SJCRH30 (cell line): ENCODE results near the gene FUT7. TPM values are rescaled to one million over a fixed set of nuclear protein-coding genes. Genes with fewer than 3 reads are reported as not detected.
A peak's percentile ranks its signal among the peaks of the same experiment; 100 is the strongest.

Source experiments
- DNase-seq, 2 experiments: peaks; one replicate each; pipeline ENCODE4 v3.0.0-alpha.2; 2015 to 2020
- H3K27ac ChIP-seq: fragments of 250-450 bp; sonication (Bioruptor Pico); 2 replicates; pipeline ENCODE4 v1.5.1; 2020; ENCODE audit warnings: mild to moderate bottlenecking, moderate library complexity
- H3K27me3 ChIP-seq: fragments of 250-450 bp; sonication (Bioruptor Pico); 2 replicates; pipeline ENCODE4 v1.5.1; 2020; ENCODE audit warnings: mild to moderate bottlenecking, moderate library complexity
- H3K36me3 ChIP-seq: fragments of 250-450 bp; sonication (Bioruptor Pico); 2 replicates; pipeline ENCODE4 v1.5.1; 2020; ENCODE audit warnings: mild to moderate bottlenecking, moderate library complexity
- H3K4me1 ChIP-seq: fragments of 250-450 bp; sonication (Bioruptor Pico); 2 replicates; pipeline ENCODE4 v1.5.1; 2020; ENCODE audit warnings: mild to moderate bottlenecking, moderate library complexity
- H3K4me3 ChIP-seq: fragments of 250-450 bp; sonication (Bioruptor Pico); 2 replicates; pipeline ENCODE4 v1.5.1; 2020; ENCODE audit warnings: mild to moderate bottlenecking, moderate library complexity
- H3K9me3 ChIP-seq: fragments of 250-450 bp; sonication (Bioruptor Pico); replicated peaks from 2 replicates; pipeline ENCODE4 v1.5.1; 2020; ENCODE audit warnings: mild to moderate bottlenecking, moderate library complexity
- total RNA-seq: library from RNA; depleted of rRNA; stranded (reverse); fragments of >200 nt; shearing (Covaris generic); gene quantifications from 2 replicates; pipeline ENCODE4 v1.2.3, GENCODE V29; 2014

Gene FUT7
- total RNA-seq, 1 experiment from 2014 or later: not detected

DNA sequence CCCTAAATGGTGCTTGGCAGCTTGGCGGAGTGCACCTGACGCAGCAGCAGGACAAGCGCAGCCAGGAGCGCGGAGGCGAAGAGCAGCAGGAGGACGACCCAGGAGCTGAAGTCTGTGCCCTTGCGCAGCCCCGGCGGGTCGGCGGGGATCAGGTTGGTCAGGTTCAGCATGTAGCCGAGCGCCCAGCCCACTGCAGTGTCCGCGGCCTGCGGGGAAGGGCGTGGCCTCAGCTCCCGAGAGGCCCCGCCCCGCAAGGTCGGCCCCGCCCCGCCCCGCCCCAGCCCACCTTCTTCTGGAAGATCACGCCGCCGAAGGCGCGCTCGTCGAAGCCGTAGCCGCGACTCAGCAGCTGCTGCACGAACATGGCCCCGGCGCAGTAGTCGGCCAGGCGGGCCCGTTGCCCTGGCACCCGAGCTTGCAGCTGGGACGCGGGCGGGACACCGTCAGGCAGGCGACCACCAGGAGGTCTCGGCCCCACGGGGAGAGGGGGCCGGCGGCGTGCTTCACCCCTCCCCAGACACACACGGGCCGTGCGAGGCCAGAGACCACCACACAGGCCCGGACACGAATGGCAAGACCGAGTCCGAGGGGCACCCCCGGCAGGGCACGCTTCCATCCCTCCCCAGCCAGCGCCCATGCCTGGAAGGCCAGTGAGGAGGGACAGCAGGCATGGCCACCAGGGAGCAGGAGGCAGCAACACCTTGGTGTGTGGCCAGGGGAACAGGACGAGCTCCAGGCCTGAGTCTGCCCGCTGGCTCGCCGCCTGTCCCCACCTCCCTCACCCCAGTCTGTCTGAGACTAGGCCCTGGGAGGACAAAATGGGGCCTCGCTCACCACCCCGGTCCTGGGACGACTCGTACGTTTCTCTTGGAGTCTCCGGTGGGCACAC, 17.0 kb upstream of the FUT7 start:
- Histone ChIP-seq H3K4me1 (peaks cover 10% of the 10 kb centered on the region; the same call in 1 of the 2 replicates), H3K27me3 (peaks cover 21% of the 10 kb centered on the region), H3K9me3 (no peaks in the 10 kb centered on the region), H3K36me3 (no peaks in the 10 kb centered on the region), H3K4me3 (no peak overlapping the region), H3K27ac (no peak overlapping the region)
- DNase-seq: no peak

DNA sequence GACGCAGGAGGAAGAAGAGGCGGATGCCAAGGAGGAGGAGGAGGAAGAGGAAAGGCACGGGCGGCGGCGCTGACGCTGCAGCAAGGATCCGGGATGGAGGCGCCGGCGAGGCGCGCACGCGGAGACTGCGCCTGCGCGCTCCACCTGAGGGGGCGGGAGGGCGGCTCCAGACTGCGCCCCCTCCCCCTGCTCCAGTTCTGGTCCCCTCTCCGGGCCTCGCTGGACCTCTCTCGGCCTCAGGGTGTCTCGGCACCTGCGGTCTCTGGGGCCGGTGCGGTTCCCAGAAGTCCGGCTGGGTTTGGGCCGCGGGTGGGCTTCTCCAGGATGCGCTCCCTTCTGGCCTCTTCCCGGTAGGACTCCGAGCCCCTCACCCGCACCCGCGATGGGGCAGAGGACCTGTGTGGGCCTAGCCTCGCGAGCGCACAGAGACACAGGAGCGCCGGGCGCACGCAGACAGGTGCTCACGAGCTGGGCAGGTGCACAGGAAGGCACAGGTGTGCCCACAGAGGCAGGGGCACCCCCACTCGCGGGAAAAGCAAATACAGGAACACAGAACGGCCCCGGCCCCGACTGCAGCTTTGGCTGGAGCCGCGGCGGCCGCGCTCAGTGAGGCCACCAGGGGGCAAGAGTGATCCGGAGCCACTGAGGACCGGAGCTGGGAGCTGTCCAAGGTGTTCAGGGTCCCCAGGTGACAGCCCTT, 14.3 kb upstream of the FUT7 start, which contains the start of gene NPDC1:
TSS of gene NPDC1 (minus strand) at position 90 of the 700 bp plus-strand sequence. CDS start 188 bp downstream, outside the sequence.
- no peaks in the 10 kb centered on the region for H3K36me3 ChIP-seq
- no peak within 1 kb of the TSS for H3K27ac ChIP-seq
- peak within 1 kb of the TSS; percentile 41 for H3K4me3 ChIP-seq
- peaks cover 31% of the 10 kb centered on the region for H3K27me3 ChIP-seq
- H3K9me3 ChIP-seq: no peaks in the 10 kb centered on the region
- peak; percentile 83 to 88 for DNase-seq
- peaks cover 11% of the 10 kb centered on the region; the same call in 1 of the 2 replicates for H3K4me1 ChIP-seq

DNA sequence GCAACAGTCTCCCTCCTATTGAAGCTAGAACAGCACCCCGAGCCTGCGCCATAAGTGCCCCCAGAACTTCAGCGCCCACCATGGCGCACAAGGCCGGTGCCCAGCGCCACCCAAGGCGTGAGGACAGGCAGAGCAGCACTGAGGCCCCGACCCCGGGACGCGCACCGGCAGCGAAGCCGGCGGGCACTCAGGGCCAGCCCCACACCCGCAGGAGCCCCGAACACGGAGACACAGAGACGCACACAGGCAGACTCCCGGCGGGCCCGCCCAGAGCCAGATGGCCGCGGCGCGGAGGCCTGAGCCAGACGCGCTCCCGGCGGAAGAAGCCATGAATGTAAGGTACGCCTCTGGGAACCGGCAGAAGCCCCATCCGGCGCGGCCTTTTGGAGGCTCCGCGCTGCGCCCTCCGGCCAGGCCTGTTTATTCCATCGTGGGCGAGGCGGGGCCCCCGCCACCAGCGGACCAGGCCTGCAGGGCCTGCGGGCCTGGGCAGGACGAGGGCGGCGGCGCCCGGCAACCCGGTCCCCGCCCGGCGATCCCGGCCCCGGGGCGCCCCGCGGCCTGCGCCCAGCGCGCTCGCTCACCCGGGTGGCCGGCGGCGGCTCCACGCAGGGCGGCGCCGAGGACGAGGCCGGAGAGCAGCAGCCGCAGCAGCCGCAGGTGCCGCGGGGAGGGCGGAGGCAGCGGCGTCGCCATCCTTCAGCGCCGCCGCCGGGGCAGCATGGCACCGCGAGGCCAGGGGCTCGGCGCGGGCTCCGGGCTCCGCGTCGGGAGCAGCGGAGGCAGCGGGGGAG, 13.6 kb upstream of the FUT7 start:
- Histone ChIP-seq H3K27ac (no peak overlapping the region), H3K4me1 (peaks cover 11% of the 10 kb centered on the region; the same call in 1 of the 2 replicates), H3K36me3 (no peaks in the 10 kb centered on the region), H3K4me3 (peak overlapping the region; percentile 41), H3K27me3 (peaks cover 37% of the 10 kb centered on the region), H3K9me3 (no peaks in the 10 kb centered on the region)
- DNase-seq: peak; percentile 54 to 66

DNA sequence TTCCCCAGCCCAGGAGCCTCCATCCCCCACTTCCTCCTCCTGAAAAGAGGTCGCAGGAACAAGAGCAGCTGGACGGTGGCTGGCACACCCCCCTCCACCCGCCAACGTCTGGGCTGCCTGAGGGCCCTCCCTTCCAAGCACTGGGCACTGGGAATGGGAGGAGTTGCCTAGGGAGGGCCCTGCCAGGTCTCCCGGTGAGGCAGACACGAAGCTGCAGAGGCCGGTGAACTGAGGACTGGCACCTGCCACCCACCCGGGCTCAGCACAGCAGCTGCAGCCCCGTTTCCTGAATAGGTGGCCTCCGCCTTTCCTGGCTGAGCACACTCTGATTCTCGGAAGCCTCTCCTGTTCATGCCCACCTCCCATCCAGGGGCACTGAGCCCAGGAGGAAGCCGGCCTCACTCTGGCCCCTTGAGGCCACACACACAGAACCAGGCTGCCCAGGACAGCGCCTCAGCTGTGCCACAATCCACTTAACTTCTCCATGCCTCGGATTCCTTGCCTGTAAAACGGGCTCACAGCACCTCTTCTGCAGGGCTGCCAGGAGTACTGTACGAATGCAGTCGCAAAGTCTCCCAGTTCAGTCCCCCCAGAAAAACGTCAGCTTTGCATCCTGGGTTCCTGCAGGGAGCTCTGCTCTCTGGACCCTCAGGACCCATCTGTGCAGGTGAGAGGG, 12.8 kb upstream of the FUT7 start:
- Histone ChIP-seq H3K27me3 (peaks cover 38% of the 10 kb centered on the region), H3K4me1 (peaks cover 11% of the 10 kb centered on the region; the same call in 1 of the 2 replicates), H3K9me3 (no peaks in the 10 kb centered on the region), H3K4me3 (no peak overlapping the region), H3K36me3 (no peaks in the 10 kb centered on the region), H3K27ac (no peak overlapping the region)
- DNase-seq: no peak

DNA sequence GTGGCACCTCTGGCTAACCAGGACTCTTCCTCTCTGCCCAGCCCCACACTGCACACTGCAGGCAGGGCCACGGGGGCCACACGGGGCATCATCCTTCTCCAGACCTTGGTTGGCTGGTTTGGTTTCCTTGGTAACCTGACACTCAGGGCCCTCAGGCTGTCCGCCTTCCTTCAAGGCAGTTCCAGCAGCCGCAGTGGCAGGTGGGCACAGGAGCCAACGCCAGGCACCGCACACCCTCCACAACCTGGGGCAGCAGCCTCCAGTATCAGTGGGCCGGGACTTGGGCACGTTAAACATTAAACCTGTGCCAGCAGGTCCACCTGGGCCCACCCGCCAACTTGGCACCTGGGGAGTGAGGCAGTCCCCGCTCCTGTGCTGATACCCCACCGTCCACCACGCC, 12.1 kb upstream of the FUT7 start:
- Histone ChIP-seq H3K36me3 (no peaks in the 10 kb centered on the region), H3K27ac (no peak overlapping the region), H3K9me3 (no peaks in the 10 kb centered on the region), H3K4me1 (peaks cover 11% of the 10 kb centered on the region; the same call in 1 of the 2 replicates), H3K4me3 (no peak overlapping the region), H3K27me3 (peaks cover 38% of the 10 kb centered on the region)
- no peak for DNase-seq

DNA sequence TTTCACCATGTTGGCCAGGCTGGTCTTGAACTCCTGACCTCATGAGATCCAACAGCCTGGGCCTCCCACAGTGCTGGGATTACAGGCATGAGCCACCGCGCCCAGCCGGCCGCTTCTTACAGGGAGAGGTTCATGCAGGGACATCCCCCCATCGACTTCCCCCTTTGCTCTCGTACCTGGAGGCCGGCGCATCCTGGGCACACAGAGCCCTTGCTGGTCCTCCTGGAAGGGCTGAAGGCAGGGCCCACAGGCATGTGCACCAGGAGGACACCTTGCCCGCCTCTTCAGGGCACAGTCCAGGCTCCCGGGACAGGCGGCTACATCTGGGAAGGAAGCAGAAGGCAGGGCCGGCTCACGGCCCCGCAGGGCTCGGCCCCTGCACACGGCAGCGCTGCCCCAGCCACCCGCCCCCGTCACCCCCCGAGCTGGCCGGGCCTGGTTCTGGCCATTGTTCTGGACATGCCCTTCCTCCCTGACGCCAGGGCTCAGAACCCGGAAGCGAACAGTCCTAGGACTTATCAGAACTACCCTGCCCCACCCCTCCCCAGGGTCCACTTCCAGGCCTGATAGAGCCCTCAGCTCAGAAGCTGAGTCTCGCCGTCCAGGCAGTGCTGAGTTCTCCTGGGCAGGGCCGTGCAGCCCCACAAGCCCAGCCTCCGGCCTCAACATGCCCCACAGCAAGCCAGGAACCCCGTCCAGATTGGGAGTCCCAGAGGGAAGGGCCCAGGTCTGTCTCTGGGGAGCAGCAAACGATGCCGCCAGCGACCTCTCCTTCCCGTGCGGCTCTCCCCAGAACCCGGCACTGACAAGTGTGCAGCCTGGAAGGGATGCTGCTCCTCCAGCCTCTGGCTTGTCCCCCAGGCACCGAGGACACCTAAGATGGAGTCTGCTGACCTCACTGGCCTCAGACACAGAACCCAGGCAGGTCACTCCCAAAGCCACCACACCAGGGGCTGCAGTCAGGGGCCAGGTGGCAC, 11.2 kb upstream of the FUT7 start:
- no peak overlapping the region for H3K27ac ChIP-seq
- no peaks in the 10 kb centered on the region for H3K9me3 ChIP-seq
- peaks cover 38% of the 10 kb centered on the region for H3K27me3 ChIP-seq
- no peaks in the 10 kb centered on the region for H3K36me3 ChIP-seq
- no peak for DNase-seq
- H3K4me1 ChIP-seq: peaks cover 11% of the 10 kb centered on the region; the same call in 1 of the 2 replicates
- H3K4me3 ChIP-seq: no peak overlapping the region

DNA sequence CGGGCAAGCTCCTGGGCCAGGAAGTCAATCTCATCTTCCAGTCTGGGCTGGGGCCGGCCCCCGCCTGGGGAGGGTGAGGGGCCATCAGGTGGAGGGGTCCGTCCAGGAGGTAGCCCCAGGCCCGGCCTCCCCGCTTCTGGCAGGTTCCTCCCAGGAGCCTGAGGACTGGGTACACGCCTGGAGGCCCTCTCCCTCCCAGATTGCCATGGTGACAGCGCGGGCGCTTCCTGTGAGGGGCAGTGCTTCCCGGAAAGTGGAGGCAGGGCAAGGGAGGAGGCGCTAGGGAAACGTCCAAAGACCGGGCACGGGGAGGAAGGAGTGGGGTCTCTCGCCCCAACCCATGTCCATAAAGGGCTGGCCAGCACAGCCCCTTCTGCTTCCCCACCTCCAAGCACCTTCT, 9.2 kb upstream of the FUT7 start:
- no peak for DNase-seq
- H3K4me1 ChIP-seq: peaks cover 9% of the 10 kb centered on the region; the same call in 1 of the 2 replicates
- peaks cover 35% of the 10 kb centered on the region for H3K27me3 ChIP-seq
- no peak overlapping the region for H3K27ac ChIP-seq
- no peaks in the 10 kb centered on the region for H3K36me3 ChIP-seq
- no peaks in the 10 kb centered on the region for H3K9me3 ChIP-seq
- H3K4me3 ChIP-seq: no peak overlapping the region

DNA sequence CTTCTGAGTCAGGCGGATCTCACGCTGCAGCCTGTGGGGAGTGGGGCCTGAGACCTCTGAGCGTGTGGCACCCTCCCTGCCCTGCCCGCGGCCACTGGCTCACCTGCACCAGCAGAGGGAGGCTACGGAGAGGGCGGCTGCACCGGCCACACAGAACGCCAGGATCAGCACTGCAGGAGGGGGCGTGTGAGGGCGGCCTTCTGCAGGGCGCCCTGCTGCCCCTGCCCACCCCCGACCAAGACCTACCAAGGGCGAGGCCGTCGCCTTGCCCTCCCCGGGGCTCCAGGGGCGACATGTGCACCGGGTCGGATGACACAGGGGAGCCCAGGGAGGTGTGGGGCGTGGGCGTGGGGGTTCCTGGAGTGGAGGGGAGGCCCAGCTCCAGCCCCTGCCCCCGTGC, 8.7 kb upstream of the FUT7 start:
- no peaks in the 10 kb centered on the region for H3K9me3 ChIP-seq
- no peaks in the 10 kb centered on the region for H3K36me3 ChIP-seq
- H3K27me3 ChIP-seq: peaks cover 33% of the 10 kb centered on the region
- no peak overlapping the region for H3K27ac ChIP-seq
- DNase-seq: no peak
- peaks cover 9% of the 10 kb centered on the region; the same call in 1 of the 2 replicates for H3K4me1 ChIP-seq
- no peak overlapping the region for H3K4me3 ChIP-seq

DNA sequence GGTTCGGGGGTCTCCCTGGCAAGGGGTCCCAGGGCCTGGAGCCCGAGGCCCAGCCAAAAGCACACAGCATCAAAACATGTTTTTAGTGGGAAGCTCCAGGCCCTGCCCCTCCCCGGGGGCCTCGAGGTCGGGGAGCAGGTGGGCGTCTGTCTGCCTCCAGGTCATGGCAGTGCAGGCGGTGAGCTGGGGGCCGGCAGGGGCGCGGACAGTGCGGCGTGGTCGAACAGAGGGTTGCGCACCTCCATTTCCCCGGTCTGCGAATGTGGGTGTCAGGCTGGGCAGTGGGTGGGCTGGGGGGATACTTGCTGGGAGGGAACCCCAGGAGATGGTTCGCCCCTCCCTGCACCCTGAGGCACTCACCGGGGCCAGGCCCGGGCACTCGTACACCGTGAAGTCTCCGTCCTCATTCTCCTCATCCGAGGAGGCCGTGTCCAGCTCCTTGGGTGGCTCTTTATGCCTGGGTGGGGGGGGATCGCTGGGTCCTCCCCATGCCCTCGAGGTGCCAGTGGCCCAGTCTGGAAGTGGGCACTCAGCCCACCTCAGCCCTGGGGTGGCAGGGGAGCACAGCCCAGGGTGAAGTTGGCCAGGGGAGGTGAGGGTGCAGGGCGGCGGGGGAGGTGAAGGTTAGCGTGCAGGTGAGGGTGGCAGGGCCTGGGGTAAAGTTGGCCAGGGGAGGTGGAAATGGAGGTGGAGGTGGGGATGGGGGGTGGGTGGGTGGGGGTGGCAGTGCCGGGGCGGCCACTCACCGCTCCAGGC, 7.9 kb upstream of the FUT7 start:
- H3K9me3 ChIP-seq: no peaks in the 10 kb centered on the region
- H3K4me3 ChIP-seq: no peak overlapping the region
- no peak overlapping the region for H3K27ac ChIP-seq
- DNase-seq: no peak
- peaks cover 9% of the 10 kb centered on the region; the same call in 1 of the 2 replicates for H3K4me1 ChIP-seq
- no peaks in the 10 kb centered on the region for H3K36me3 ChIP-seq
- H3K27me3 ChIP-seq: peaks cover 26% of the 10 kb centered on the region

DNA sequence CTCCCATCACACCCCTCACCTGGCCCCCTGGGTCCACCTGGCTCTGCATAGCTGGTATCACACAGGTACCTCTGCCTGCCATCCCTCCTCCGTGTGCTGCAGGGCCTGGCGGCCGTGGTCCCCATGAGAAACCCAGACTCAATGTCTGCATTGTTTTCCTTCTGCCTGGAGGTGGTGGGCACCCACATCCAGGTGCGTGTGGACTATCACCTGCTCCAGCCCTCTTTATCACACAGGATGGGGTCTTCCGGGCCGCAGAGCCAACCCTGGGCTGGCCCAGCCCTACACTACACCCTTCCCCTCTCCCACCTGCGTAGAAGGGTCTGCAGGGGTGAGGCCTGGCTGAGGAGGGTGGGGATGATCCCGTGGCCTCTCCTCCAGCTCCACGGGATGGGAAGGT, 7.0 kb upstream of the FUT7 start:
- Histone ChIP-seq H3K27me3 (peaks cover 18% of the 10 kb centered on the region), H3K36me3 (no peaks in the 10 kb centered on the region), H3K4me3 (no peak overlapping the region)

DNA sequence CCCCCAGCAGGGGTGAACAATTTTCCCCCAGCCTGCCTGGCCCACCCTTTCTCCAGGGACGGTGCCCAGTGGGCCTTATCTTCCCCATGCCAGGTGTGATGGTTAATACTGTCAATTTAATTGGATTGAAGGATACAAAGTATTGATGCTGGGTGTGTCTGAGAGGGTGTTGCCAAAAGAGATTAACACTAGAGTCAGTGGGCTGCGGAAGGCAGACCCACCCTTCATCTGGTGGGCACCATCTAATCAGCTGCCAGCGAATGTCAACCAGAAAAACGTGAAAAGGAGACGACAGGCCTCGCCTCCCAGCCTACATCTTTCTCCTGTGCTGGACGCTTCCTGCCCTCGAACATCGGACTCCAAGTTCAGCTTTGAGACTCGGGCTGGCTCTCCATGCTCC, 5.6 kb upstream of the FUT7 start:
- Histone ChIP-seq H3K27ac (no peak overlapping the region), H3K9me3 (no peaks in the 10 kb centered on the region), H3K36me3 (no peaks in the 10 kb centered on the region), H3K4me1 (no peaks in the 10 kb centered on the region), H3K27me3 (peaks cover 11% of the 10 kb centered on the region), H3K4me3 (no peak overlapping the region)
- no peak for DNase-seq

More for the DNA sequence above, 7.0 kb upstream of the FUT7 start:
- DNase-seq: no peak
- H3K27ac ChIP-seq: no peak overlapping the region
- peaks cover 2% of the 10 kb centered on the region; the same call in 1 of the 2 replicates for H3K4me1 ChIP-seq
- no peaks in the 10 kb centered on the region for H3K9me3 ChIP-seq

DNA sequence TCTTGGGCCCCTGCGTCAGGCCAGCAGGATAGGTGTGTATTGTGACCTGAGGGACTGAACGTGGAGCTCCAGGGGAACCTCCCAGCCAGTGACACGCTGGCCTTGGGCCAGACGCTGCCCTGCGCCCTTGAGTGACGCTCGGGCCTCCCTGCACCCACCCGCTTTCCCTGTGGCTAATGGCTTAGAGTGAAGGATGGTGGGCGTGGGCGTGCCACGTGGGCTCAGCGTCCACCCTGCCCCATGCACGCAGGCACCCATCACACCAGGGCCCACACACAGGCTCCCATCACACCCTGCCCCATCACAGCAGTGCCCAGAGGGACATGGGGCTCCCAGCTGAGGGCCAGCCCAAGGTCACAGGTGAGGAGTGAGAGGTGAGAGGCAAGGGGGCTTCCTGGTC, 5.1 kb upstream of the FUT7 start:
- Histone ChIP-seq H3K27ac (no peak overlapping the region), H3K4me3 (no peak overlapping the region), H3K4me1 (no peaks in the 10 kb centered on the region), H3K27me3 (peaks cover 14% of the 10 kb centered on the region), H3K9me3 (no peaks in the 10 kb centered on the region), H3K36me3 (no peaks in the 10 kb centered on the region)
- DNase-seq: no peak
